HepG2 (cell line): ENCODE data around the gene EVL. TPM values are rescaled to one million over a fixed set of nuclear protein-coding genes. Genes with fewer than 3 reads are reported as not detected.

Experiments
- ATAC-seq: fragments of 200-7000 bp; cut with Tn5 transposase; 3 replicates; pipeline ENCODE4 v1.9.1; 2020; ENCODE audit warnings: mild to moderate bottlenecking, moderate library complexity
- BruUV-seq: library from RNA; stranded (reverse); fragments of 400-500 nt; replicated peaks from 2 replicates; lab custom pipeline; 2021; lab: Mats Ljungman, UMichigan
- CTCF ChIA-PET: fragments of 300-600 bp; formaldehyde crosslinking; extraction: SDS; loops from one replicate; lab custom pipeline; 2021; ENCODE audit warnings: low total read pairs, inconsistent platforms, low intra/inter-chr PET ratio; lab: Yijun Ruan, JAX
- POLR2A ChIA-PET: fragments of 350-600 bp; sonication (Branson Sonifier 250); formaldehyde crosslinking; loops from one replicate; lab custom pipeline; 2020; ENCODE audit warnings: antibody characterized with exemption, inconsistent platforms; lab: Yijun Ruan, JAX
- DNase-seq: peaks from one replicate; pipeline ENCODE4 v3.0.0-alpha.2; 2015; ENCODE audit warnings: low spot score
- FAIRE-seq: peaks from 3 replicates; lab custom pipeline; 2011; peaks lifted over from hg19 to GRCh38; lab: Jason Lieb, UNC
- H2AFZ ChIP-seq: one replicate; pipeline ENCODE4 v1.6.1; 2011; ENCODE audit warnings: low read length, inconsistent platforms
- H3K27ac ChIP-seq: fragments of 300-600 bp; 3 replicates; pipeline ENCODE4 v1.8.0; 2011; ENCODE audit warnings: mixed run types, mild to moderate bottlenecking, mixed read lengths, low read length, inconsistent platforms; ENCODE audit not compliant: insufficient read depth; ENCODE audit errors: extremely low read length
- H3K27me3 ChIP-seq, 2 experiments: fragments of 200-600 bp in 1 of 2; 2 replicates in 1 of 2; 3 replicates in 1 of 2; pipeline versions ENCODE4 v1.6.0 to v1.8.0; 2011; ENCODE audit warnings: low read length in 2 of 2, mild to moderate bottlenecking in 2 of 2, moderate library complexity in 2 of 2, inconsistent platforms in 1 of 2; ENCODE audit not compliant: insufficient read depth in 2 of 2, control insufficient read depth in 1 of 2
- H3K36me3 ChIP-seq, 2 experiments: fragments of 200-600 bp in 1 of 2; replicated peaks in 1 of 2; 2 replicates in 1 of 2; 3 replicates in 1 of 2; pipeline versions ENCODE4 v1.5.1 to v1.8.0; 2011; ENCODE audit warnings: low read length in 2 of 2, inconsistent platforms in 1 of 2; ENCODE audit not compliant: insufficient read depth in 2 of 2, control insufficient read depth in 1 of 2
- H3K4me1 ChIP-seq: 2 replicates; pipeline ENCODE4 v1.5.1; 2012; ENCODE audit warnings: low read length, inconsistent platforms; ENCODE audit not compliant: insufficient read depth
- H3K4me2 ChIP-seq: 2 replicates; pipeline ENCODE4 v1.6.0; 2011; ENCODE audit warnings: low read depth, low read length, inconsistent platforms
- H3K4me3 ChIP-seq, 3 experiments: fragments of 200-600 bp in 1 of 3; sonication (generic), shearing (Covaris generic) in 1 of 3; replicated peaks in 1 of 3; 2 replicates each; pipeline ENCODE4 v1.5.1; 2011 to 2016; ENCODE audit warnings: low read length in 3 of 3, inconsistent platforms in 2 of 3, low read depth in 2 of 3, mild to moderate bottlenecking in 2 of 3, control low read depth in 1 of 3, mixed read lengths in 1 of 3; ENCODE audit not compliant: insufficient read depth in 1 of 3
- H3K79me2 ChIP-seq: one replicate; pipeline ENCODE4 v1.6.1; 2011; ENCODE audit warnings: low read length, inconsistent platforms; ENCODE audit not compliant: insufficient read depth
- H3K9ac ChIP-seq: 2 replicates; pipeline ENCODE4 v1.6.0; 2011; ENCODE audit warnings: mild to moderate bottlenecking, low read depth, low read length, inconsistent platforms; ENCODE audit not compliant: insufficient read depth
- H3K9me3 ChIP-seq: 2 replicates; pipeline ENCODE4 v1.5.1; 2012; ENCODE audit warnings: mild to moderate bottlenecking, low read length
- H4K20me1 ChIP-seq: 2 replicates; pipeline ENCODE4 v1.6.0; 2011; ENCODE audit warnings: inconsistent platforms, mild to moderate bottlenecking, low read length, moderate library complexity; ENCODE audit not compliant: insufficient read depth
- BRD4 ChIP-seq: sonication (generic); formaldehyde crosslinking; IDR thresholded peaks from 2 replicates; pipeline ENCODE4 v1.4.0; 2020; ENCODE audit warnings: missing genetic modification reagents
- ELF1 ChIP-seq: sonication (generic); formaldehyde crosslinking; IDR thresholded peaks from 2 replicates; pipeline ENCODE4 v1.4.0; 2020; ENCODE audit warnings: missing genetic modification reagents
- GZF1 ChIP-seq: sonication (generic); formaldehyde crosslinking; IDR thresholded peaks from 2 replicates; pipeline ENCODE4 v1.5.1; 2020; ENCODE audit warnings: mild to moderate bottlenecking, missing genetic modification reagents
- HOXA5 ChIP-seq: sonication (generic); formaldehyde crosslinking; IDR thresholded peaks from 2 replicates; pipeline ENCODE4 v1.4.0; 2020; ENCODE audit warnings: missing genetic modification reagents
- MIER3 ChIP-seq: IDR thresholded peaks from 2 replicates; pipeline ENCODE4 v1.6.1; 2016; ENCODE audit warnings: missing compliant biosample characterization, borderline replicate concordance
- MZF1 ChIP-seq: sonication (generic); formaldehyde crosslinking; IDR thresholded peaks from 2 replicates; pipeline ENCODE4 v1.8.1; 2023; ENCODE audit warnings: mild to moderate bottlenecking, missing genetic modification reagents, borderline replicate concordance
- NFKB2 ChIP-seq: sonication (generic); formaldehyde crosslinking; IDR thresholded peaks from 2 replicates; pipeline ENCODE4 v1.4.0; 2020; ENCODE audit warnings: missing genetic modification reagents, borderline replicate concordance
- NR2F2 ChIP-seq: IDR thresholded peaks from 2 replicates; pipeline ENCODE4 v1.6.1; 2012; ENCODE audit warnings: low read depth, inconsistent platforms, borderline replicate concordance
- PAWR ChIP-seq: sonication (generic); formaldehyde crosslinking; IDR thresholded peaks from 2 replicates; pipeline ENCODE4 v1.4.0; 2020; ENCODE audit warnings: missing genetic modification reagents, mild to moderate bottlenecking, borderline replicate concordance
- TOE1 ChIP-seq: sonication (generic); formaldehyde crosslinking; IDR thresholded peaks from 2 replicates; pipeline ENCODE4 v1.4.0; 2020; ENCODE audit warnings: mild to moderate bottlenecking, missing genetic modification reagents
- ZNF446 ChIP-seq: sonication (generic); formaldehyde crosslinking; IDR thresholded peaks from 2 replicates; pipeline ENCODE4 v1.5.0; 2020; ENCODE audit warnings: mild to moderate bottlenecking, missing genetic modification reagents
- ZNF766 ChIP-seq: sonication (generic); formaldehyde crosslinking; IDR thresholded peaks from 2 replicates; pipeline ENCODE4 v1.5.0; 2020; ENCODE audit warnings: missing genetic modification reagents, borderline replicate concordance
- ZNF839 ChIP-seq: sonication (generic); formaldehyde crosslinking; IDR thresholded peaks from 2 replicates; pipeline ENCODE4 v1.4.0; 2020; ENCODE audit warnings: missing genetic modification reagents, mild to moderate bottlenecking, borderline replicate concordance
- WGBS: methylation state at CpG from one replicate; pipeline ENCODE4 v1.1.6; 2017; ENCODE audit warnings: low lambda C conversion rate; 5-methylcytosine and 5-hydroxymethylcytosine counted together
- in situ Hi-C: cut with HindIII; loops from 2 replicates; pipeline ENCODE4 v1.10.0; 2017; ENCODE audit warnings: low pct_unique_long_range_greater_than_20kb; ENCODE audit not compliant: extremely low pct_ligation_motif_present
- intact Hi-C: fragments of 100-400 bp; cut with micrococcal nuclease; formaldehyde crosslinking; loops from one replicate; pipeline ENCODE4 v1.10.0; 2022; ENCODE audit not compliant: unreplicated experiment
- polyA plus RNA-seq, 8 experiments: library from polyadenylated mRNA; depleted of rRNA in 3 of 8; stranded (reverse) in 7 of 8; unstranded in 1 of 8; fragments of >200 nt; fragmentation: Illumina TruSeq in 4 of 8; extraction: Trizol in 4 of 8; gene quantifications; 2 replicates each; pipeline versions ENCODE4 v1.2.1 to v1.2.3, GENCODE V29; 2011 to 2016; ENCODE audit warnings: low read depth in 4 of 8, missing spikeins in 1 of 8, mixed read lengths in 1 of 8; ENCODE audit not compliant: insufficient read depth in 1 of 8
- total RNA-seq, 5 experiments: library from RNA; depleted of rRNA; stranded (reverse); fragments of >200 nt; fragmentation: Illumina TruSeq; extraction: Trizol; gene quantifications; 2 replicates each; pipeline ENCODE4 v1.2.3, GENCODE V29; 2016; ENCODE audit warnings: low read depth in 1 of 5
- TF ChIP-seq, protein P1 (sequence below): sonication (generic); formaldehyde crosslinking; IDR thresholded peaks from 2 replicates; pipeline ENCODE4 v1.4.0; 2020; ENCODE audit warnings: mild to moderate bottlenecking, missing genetic modification reagents, borderline replicate concordance

EVL gene
- total and polyA plus RNA-seq, 2 of the 13 experiments (the other 11 are each of a cell fraction or from before 2014, with no cell fraction given), result 15.1 to 31.2 TPM

DNA sequence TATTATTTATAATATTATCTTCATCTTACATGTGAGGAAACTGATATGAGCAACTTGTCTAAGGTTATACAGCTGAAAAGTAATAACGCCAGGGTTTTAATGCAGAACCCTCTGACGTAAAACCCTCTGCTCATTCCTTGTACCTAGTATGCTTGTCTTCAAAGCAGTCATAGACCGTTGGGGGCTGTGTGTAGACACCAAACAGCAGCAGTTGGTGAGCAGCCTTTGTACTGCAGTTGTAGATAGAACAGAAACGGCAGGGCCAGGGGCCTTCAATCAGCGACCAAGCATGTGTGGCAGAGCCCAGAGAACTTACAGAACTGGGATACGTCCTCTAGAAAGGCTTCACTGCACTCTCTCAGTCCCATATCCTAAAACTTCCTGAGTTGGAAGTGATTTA lies 28.1 kb downstream of the EVL start:
- Histone ChIP-seq H3K4me1 (peaks cover 7% of the 10 kb centered on the region; the same call in 1 of the 2 replicates), H3K9me3 (no peaks in the 10 kb centered on the region), H3K4me2 (no peak overlapping the region), H3K79me2 (no peaks in the 10 kb centered on the region), H3K9ac (no peak overlapping the region), H3K27ac (no peak overlapping the region), H4K20me1 (no peaks in the 10 kb centered on the region), H3K4me3 (no peak overlapping the region), H3K36me3 (peaks cover 5 to 33% of the 10 kb centered on the region in 2 experiments; a peak in 4 of 5 replicates), H3K27me3 (no peaks in the 10 kb centered on the region), H2AFZ (no peak overlapping the region)
- 99% methylated on average over 6 of the region's 6 CpGs for whole genome bisulfite sequencing
- ATAC-seq, result no peak
- FAIRE-seq, result no peak
- ChIA-PET CTCF (no interaction called here), POLR2A (no interaction called here)
- no peak for TF ChIP-seq MZF1
- no peak for TF ChIP-seq BRD4 (CRISPR knock-in tag)
- TF ChIP-seq MIER3 (CRISPR knock-in tag), result no peak
- no peak for TF ChIP-seq ZNF766 (CRISPR knock-in tag)
- no peak for TF ChIP-seq ZNF446
- no peak for TF ChIP-seq HOXA5 (CRISPR knock-in tag)
- TF ChIP-seq NR2F2, result no peak
- TF ChIP-seq PAWR (CRISPR knock-in tag), result no peak
- TF ChIP-seq ELF1 (CRISPR knock-in tag), result no peak
- TF ChIP-seq NFKB2 (CRISPR knock-in tag), result no peak
- TF ChIP-seq ZNF839, result no peak
- TF ChIP-seq TOE1 (CRISPR knock-in tag), result no peak
- TF ChIP-seq, protein P1, sequence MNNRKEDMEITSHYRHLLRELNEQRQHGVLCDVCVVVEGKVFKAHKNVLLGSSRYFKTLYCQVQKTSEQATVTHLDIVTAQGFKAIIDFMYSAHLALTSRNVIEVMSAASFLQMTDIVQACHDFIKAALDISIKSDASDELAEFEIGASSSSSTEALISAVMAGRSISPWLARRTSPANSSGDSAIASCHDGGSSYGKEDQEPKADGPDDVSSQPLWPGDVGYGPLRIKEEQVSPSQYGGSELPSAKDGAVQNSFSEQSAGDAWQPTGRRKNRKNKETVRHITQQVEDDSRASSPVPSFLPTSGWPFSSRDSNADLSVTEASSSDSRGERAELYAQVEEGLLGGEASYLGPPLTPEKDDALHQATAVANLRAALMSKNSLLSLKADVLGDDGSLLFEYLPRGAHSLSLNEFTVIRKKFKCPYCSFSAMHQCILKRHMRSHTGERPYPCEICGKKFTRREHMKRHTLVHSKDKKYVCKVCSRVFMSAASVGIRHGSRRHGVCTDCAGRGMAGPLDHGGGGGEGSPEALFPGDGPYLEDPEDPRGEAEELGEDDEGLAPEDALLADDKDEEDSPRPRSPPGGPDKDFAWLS, result no peak
- TF ChIP-seq GZF1, result no peak
- in situ Hi-C loops, result no loop called here
- no TSS peak for BruUV-seq
- no peak for DNase-seq
- intact Hi-C loops, result no loop called here
